Skeletal muscle tissue (tissue), 4 donors: Measurements from ENCODE around the gene PYGO2. TPM values are rescaled to one million over a fixed set of nuclear protein-coding genes. Genes with fewer than 3 reads are reported as not detected.

Source experiments
- H3K27ac ChIP-seq: one replicate; pipeline ENCODE4 v1.7.0; 2013; ENCODE audit warnings: mild to moderate bottlenecking, low read depth, low read length, inconsistent platforms
- H3K27me3 ChIP-seq, 3 donors: one replicate each; pipeline ENCODE4 v1.7.0; 2013; ENCODE audit warnings: low read length in 3 of 3; ENCODE audit not compliant: control insufficient read depth in 3 of 3, insufficient read depth in 3 of 3
- H3K36me3 ChIP-seq, 3 donors: one replicate each; pipeline ENCODE4 v1.7.0; 2013; ENCODE audit warnings: low read length in 3 of 3; ENCODE audit not compliant: control insufficient read depth in 3 of 3, insufficient read depth in 3 of 3
- H3K4me1 ChIP-seq, 3 donors: one replicate each; pipeline ENCODE4 v1.7.0; 2013; ENCODE audit warnings: low read length in 3 of 3, mild to moderate bottlenecking in 3 of 3; ENCODE audit not compliant: control insufficient read depth in 3 of 3, insufficient read depth in 3 of 3
- H3K4me3 ChIP-seq, 3 donors: one replicate each; pipeline ENCODE4 v1.7.0; 2013; ENCODE audit warnings: low read length in 3 of 3
- H3K9ac ChIP-seq, 3 donors: one replicate each; pipeline ENCODE4 v1.7.0; 2013; ENCODE audit warnings: low read length in 3 of 3, mild to moderate bottlenecking in 3 of 3, moderate library complexity in 2 of 3, low read depth in 1 of 3
- H3K9me3 ChIP-seq, 3 donors: one replicate each; pipeline ENCODE4 v1.7.0; 2013; ENCODE audit warnings: low read length in 3 of 3; ENCODE audit not compliant: control insufficient read depth in 3 of 3
- total RNA-seq: library from RNA; depleted of rRNA; stranded (reverse); fragments of >200 nt; gene quantifications from one replicate; pipeline ENCODE4 v1.2.3, GENCODE V29; 2014
- donor health status: Osteomylitis.

The PYGO2 gene
- total RNA-seq, 1 donor from 2014 or later: 16.2 TPM

GRCh38 chr1:154945160-154945961 is 16.2 kb downstream of the PYGO2 start:
- Histone ChIP-seq H3K9ac (peak overlapping the region in 1 of 3 donors; percentile 33), H3K36me3 (peaks cover 37 to 42% (median 42%) of the 10 kb centered on the region in 3 donors), H3K9me3 (no peaks in the 10 kb centered on the region), H3K4me3 (no peak overlapping the region), H3K27me3 (no peaks in the 10 kb centered on the region), H3K4me1 (peaks cover 18 to 56% (median 25%) of the 10 kb centered on the region in 3 donors), H3K27ac (peak overlapping the region; percentile 12)

- no peaks in the 10 kb centered on the region for H3K9me3 ChIP-seq
- peak overlapping the region; percentile 19 for H3K27ac ChIP-seq
- H3K27me3 ChIP-seq: no peaks in the 10 kb centered on the region
- peaks cover 36 to 41% (median 39%) of the 10 kb centered on the region in 3 donors for H3K36me3 ChIP-seq
- peaks cover 21 to 62% (median 25%) of the 10 kb centered on the region in 3 donors for H3K4me1 ChIP-seq
- H3K4me3 ChIP-seq: no peak overlapping the region
- peak overlapping the region in 2 of 3 donors; percentile 45 to 70 for H3K9ac ChIP-seq
These were observed 17.0 kb downstream of the PYGO2 start for GRCh38 chr1:154944401-154945159.

GRCh38 chr1:154943649-154944400 is 17.8 kb downstream of the PYGO2 start:
- peaks cover 21 to 62% (median 25%) of the 10 kb centered on the region in 3 donors for H3K4me1 ChIP-seq

GRCh38 chr1:154941333-154942013 is 20.1 kb downstream of the PYGO2 start:
- Histone ChIP-seq H3K27me3 (no peaks in the 10 kb centered on the region), H3K9ac (peak overlapping the region in 2 of 3 donors; percentile 45 to 53), H3K36me3 (peaks cover 17 to 21% (median 18%) of the 10 kb centered on the region in 3 donors), H3K4me1 (peaks cover 27 to 69% (median 33%) of the 10 kb centered on the region in 3 donors), H3K27ac (no peak overlapping the region), H3K9me3 (no peaks in the 10 kb centered on the region), H3K4me3 (no peak overlapping the region)

More at GRCh38 chr1:154943649-154944400, 17.8 kb downstream of the PYGO2 start:
- no peak overlapping the region for H3K4me3 ChIP-seq
- H3K27me3 ChIP-seq: no peaks in the 10 kb centered on the region
- H3K27ac ChIP-seq: peak overlapping the region; percentile 19
- no peaks in the 10 kb centered on the region for H3K9me3 ChIP-seq
- H3K36me3 ChIP-seq: peaks cover 36 to 40% (median 38%) of the 10 kb centered on the region in 3 donors
- peak overlapping the region in 2 of 3 donors; percentile 45 to 70 for H3K9ac ChIP-seq

GRCh38 chr1:154940651-154941194 is 20.9 kb downstream of the PYGO2 start:
- Histone ChIP-seq H3K27ac (no peak overlapping the region), H3K4me3 (no peak overlapping the region), H3K4me1 (peaks cover 32 to 68% (median 39%) of the 10 kb centered on the region in 3 donors), H3K27me3 (no peaks in the 10 kb centered on the region), H3K9me3 (no peaks in the 10 kb centered on the region), H3K36me3 (peaks cover 10 to 14% (median 13%) of the 10 kb centered on the region in 3 donors), H3K9ac (no peak overlapping the region)

GRCh38 chr1:154940213-154940560 is 21.4 kb downstream of the PYGO2 start:
- Histone ChIP-seq H3K36me3 (peaks cover 6 to 9% (median 8%) of the 10 kb centered on the region in 3 donors), H3K4me1 (peaks cover 34 to 67% (median 41%) of the 10 kb centered on the region in 3 donors), H3K9me3 (no peaks in the 10 kb centered on the region), H3K27ac (no peak overlapping the region), H3K4me3 (no peak overlapping the region), H3K27me3 (no peaks in the 10 kb centered on the region), H3K9ac (no peak overlapping the region)

- Histone ChIP-seq H3K36me3 (no peaks in the 10 kb centered on the region), H3K27me3 (no peaks in the 10 kb centered on the region), H3K9me3 (no peaks in the 10 kb centered on the region), H3K4me3 (no peak overlapping the region), H3K27ac (peak overlapping the region; percentile 98), H3K9ac (no peak overlapping the region), H3K4me1 (peaks cover 23 to 53% (median 31%) of the 10 kb centered on the region in 3 donors)
These were observed 22.8 kb downstream of the PYGO2 start for GRCh38 chr1:154938604-154939399.

GRCh38 chr1:154937988-154938386 is 23.6 kb downstream of the PYGO2 start:
- Histone ChIP-seq H3K9me3 (no peaks in the 10 kb centered on the region), H3K27me3 (no peaks in the 10 kb centered on the region), H3K27ac (peak overlapping the region; percentile 98), H3K9ac (peak overlapping the region; percentile 95 to 100 (median 99)), H3K36me3 (no peaks in the 10 kb centered on the region), H3K4me1 (peaks cover 20 to 53% (median 28%) of the 10 kb centered on the region in 3 donors), H3K4me3 (peak overlapping the region in 1 of 3 donors; percentile 94)
